GM12892 (cell line): ENCODE results near the gene DAPK2.

Source experiments
- POLR2A ChIP-seq: IDR thresholded peaks from 2 replicates; pipeline ENCODE4 v1.6.1; 2011; ENCODE audit warnings: low read depth, low read length, control low read depth
- TAF1 ChIP-seq: IDR thresholded peaks from 2 replicates; pipeline ENCODE4 v1.6.1; 2011; ENCODE audit warnings: low read depth, mild to moderate bottlenecking, control low read depth, low read length, borderline replicate concordance

DNA sequence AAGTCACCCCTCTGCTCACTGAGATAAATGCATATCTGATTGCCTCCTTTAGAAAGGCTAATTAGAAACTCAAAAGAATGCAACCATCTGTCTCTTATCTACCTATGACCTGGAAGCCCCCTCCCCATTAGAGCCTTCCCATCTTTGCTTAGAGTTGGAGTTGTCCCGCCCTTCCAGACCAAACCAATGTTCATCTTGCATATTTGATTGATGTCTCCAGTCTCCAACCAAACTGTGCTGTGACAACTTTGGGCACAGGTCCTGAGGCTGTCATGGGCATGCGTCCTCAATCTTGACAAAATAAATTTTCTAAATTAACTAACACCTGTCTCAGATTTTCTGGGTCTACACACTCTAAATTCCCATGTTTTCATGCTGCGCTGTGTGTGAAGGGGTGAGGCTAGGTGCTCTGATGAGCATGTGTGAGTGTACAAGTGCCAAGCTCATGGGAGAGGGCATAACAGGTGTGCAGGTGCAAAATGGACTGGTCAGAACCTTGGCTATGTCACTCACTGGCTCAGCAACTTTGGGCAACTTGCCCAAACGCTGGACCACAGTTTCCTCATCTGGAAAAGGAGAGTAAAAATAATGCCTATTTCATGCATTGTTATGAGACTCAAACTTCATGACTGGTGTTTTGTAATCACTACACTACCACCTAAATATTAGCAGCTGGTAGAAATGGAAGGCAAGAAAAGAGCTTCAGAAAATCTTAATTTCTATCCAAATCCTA, 7.2 kb downstream of the DAPK2 start:
- TF ChIP-seq POLR2A (no peak), TAF1 (no peak)
